HEK293T (cell line): ENCODE data around the gene DMRTB1.

Source experiments
- ELF4 ChIP-seq: fragments of 450-650 bp; IDR thresholded peaks from 2 replicates; pipeline ENCODE4 v1.6.1; 2017; ENCODE audit warnings: antibody characterized with exemption
- HDGF ChIP-seq: fragments of 450-650 bp; IDR thresholded peaks from 2 replicates; pipeline ENCODE4 v1.6.1; 2017; ENCODE audit warnings: antibody characterized with exemption, borderline replicate concordance

DNA sequence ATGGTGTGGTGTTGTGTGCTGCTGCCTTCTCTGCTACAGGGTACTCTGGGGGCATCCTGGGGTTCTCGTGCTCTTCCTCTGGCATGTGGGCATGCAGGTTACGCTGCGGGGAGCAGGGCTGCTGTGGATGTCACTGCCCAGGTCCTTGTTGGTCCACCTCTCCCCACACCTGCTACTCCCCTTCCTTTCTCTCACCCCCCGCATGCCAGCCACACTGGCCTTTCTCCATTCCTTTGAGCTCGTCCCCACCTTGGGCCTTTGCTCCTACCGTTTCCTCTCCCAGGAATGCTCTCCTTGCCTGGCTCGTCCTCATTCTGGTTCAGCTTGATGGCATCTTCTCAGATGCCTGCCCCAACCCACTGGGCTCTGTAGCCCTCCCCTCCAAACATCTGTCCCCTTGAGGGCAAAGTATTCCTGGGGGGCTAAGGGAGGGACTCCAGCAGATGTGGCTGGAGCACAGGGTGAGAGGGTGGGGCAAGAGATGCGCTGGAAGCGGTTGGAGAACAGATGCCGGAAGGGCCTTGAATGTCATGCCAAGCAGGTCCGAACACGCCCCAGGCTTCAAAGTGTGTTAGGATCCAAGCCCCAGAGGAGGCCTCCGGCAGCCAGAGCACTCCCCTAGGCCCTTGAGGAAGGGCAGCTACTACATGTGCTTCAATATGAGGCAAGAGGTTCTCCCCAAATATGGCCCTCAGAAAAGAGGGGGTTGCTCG lies 23.4 kb downstream of the DMRTB1 start:
- TF ChIP-seq ELF4: no peak
- TF ChIP-seq HDGF: no peak
